ENCODE data around the gene DACH1.

DACH1 gene

DNA sequence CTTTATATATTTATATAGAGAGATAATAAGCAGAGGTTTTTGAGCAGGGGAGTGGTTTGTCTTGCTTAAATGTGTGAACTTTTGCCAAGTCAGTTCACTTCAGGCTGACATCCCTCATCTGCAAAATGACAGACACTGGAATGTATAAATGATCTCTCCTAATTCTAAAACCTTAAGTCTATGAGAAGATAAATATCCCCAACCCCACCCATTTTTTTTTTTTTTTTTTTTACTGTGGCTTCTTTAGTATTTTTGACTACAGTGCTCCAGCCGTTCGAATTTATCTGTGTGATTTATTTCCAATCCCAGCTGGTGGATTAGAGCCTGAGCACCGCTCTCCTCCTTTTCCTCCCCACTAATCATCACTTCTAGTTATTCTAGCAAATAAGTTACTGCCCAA is 234.8 kb downstream of the DACH1 start:
- Histone ChIP-seq H2BK12ac (ENCODE audit: low read length) (no peak overlapping the region), H3K14ac (ENCODE audit: low read length) (no peak overlapping the region), H2AFZ (ENCODE audit: insufficient read depth, low read length, poor library complexity) (no peak overlapping the region), H3K9me3 (ENCODE audit: insufficient read depth, low read depth, low read length) (no peaks in the 10 kb centered on the region), H3K27ac (ENCODE audit: low read depth, low read length) (no peak overlapping the region), H4K91ac (ENCODE audit: low read depth, low read length) (no peak overlapping the region), H4K8ac (ENCODE audit: low read depth, low read length) (no peak overlapping the region), H3K79me2 (ENCODE audit: control insufficient read depth, insufficient read depth, low read length, poor library complexity) (no peaks in the 10 kb centered on the region), H2BK5ac (ENCODE audit: low read depth, low read length, poor library complexity) (no peak overlapping the region), H2AK5ac (ENCODE audit: low read length) (no peak overlapping the region), H3K18ac (ENCODE audit: low read length) (no peak overlapping the region), H4K12ac (ENCODE audit: low read depth, low read length) (no peak overlapping the region), H3K79me1 (ENCODE audit: low read length) (no peaks in the 10 kb centered on the region), H3K27me3 (ENCODE audit: insufficient read depth, low read length) (no peaks in the 10 kb centered on the region), H3K4me3 (ENCODE audit: low read depth, low read length) (no peak overlapping the region), H3K9ac (ENCODE audit: low read length) (no peak overlapping the region), H3K23ac (ENCODE audit: low read length) (no peak overlapping the region), H3K4ac (ENCODE audit: low read depth, low read length) (no peak overlapping the region), H3K4me2 (ENCODE audit: low read length) (no peak overlapping the region), H3K4me1 (ENCODE audit: control insufficient read depth in 1 of 2, insufficient read depth in 2 of 2, low read length in 2 of 2) (no peaks in the 10 kb centered on the region), H3K36me3 (ENCODE audit: control insufficient read depth in 1 of 2, insufficient read depth in 2 of 2, low read length in 2 of 2) (no peaks in the 10 kb centered on the region), H2BK120ac (ENCODE audit: insufficient read depth, low read length, poor library complexity) (no peak overlapping the region)
- WGBS (ENCODE audit: extremely low coverage, insufficient coverage, insufficient read length), result no CpG with 5 or more reads among the region's 3 CpGs
- DNase-seq, result no peak

DNA sequence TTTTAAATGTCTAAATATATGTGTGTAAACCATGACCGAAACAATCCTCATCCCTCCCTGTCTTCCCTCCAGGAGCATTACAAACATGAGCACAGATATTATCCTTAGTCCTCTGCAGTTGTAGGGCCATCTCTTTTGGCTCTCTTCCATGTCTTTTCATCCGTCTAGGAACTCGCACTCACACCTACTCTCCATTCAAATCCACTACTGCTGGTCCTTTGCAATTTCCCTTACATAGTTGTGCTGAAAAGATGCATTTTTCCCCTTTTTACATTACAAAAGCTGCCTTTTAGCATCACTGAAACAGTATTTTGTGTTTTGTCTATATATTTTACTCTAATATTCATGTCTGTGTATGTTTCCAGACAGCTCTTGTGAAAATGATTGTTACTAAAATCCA is 237.8 kb downstream of the DACH1 start:
- no peak for DNase-seq
- Histone ChIP-seq H3K36me3 (ENCODE audit: control insufficient read depth in 1 of 2, insufficient read depth in 2 of 2, low read length in 2 of 2) (no peaks in the 10 kb centered on the region), H3K9ac (ENCODE audit: low read length) (no peak overlapping the region)

GRCh38 chr13:71626421-71627117 is 240.4 kb downstream of the DACH1 start:
- H3K9ac ChIP-seq (ENCODE audit: low read length), result no peak overlapping the region
- no peak overlapping the region for H4K8ac ChIP-seq (ENCODE audit: low read depth, low read length)
- H2BK12ac ChIP-seq (ENCODE audit: low read length), result no peak overlapping the region

More for the DNA sequence above, 237.8 kb downstream of the DACH1 start:
- no peaks in the 10 kb centered on the region for H3K79me2 ChIP-seq (ENCODE audit: control insufficient read depth, insufficient read depth, low read length, poor library complexity)
- H3K27ac ChIP-seq (ENCODE audit: low read depth, low read length), result no peak overlapping the region
- no peaks in the 10 kb centered on the region for H3K27me3 ChIP-seq (ENCODE audit: insufficient read depth, low read length)
- no peak overlapping the region for H2AFZ ChIP-seq (ENCODE audit: insufficient read depth, low read length, poor library complexity)
- no peak overlapping the region for H3K4me2 ChIP-seq (ENCODE audit: low read length)
- H3K4me3 ChIP-seq (ENCODE audit: low read depth, low read length), result no peak overlapping the region
- H2BK120ac ChIP-seq (ENCODE audit: insufficient read depth, low read length, poor library complexity), result no peak overlapping the region
- no peak overlapping the region for H2AK5ac ChIP-seq (ENCODE audit: low read length)
- no peak overlapping the region for H3K23ac ChIP-seq (ENCODE audit: low read length)
- H3K4me1 ChIP-seq (ENCODE audit: control insufficient read depth in 1 of 2, insufficient read depth in 2 of 2, low read length in 2 of 2), result no peaks in the 10 kb centered on the region
- no peak overlapping the region for H2BK5ac ChIP-seq (ENCODE audit: low read depth, low read length, poor library complexity)
- H4K91ac ChIP-seq (ENCODE audit: low read depth, low read length), result no peak overlapping the region
- H3K18ac ChIP-seq (ENCODE audit: low read length), result no peak overlapping the region
- no peak overlapping the region for H4K12ac ChIP-seq (ENCODE audit: low read depth, low read length)
- H3K4ac ChIP-seq (ENCODE audit: low read depth, low read length), result no peak overlapping the region
- no peaks in the 10 kb centered on the region for H3K9me3 ChIP-seq (ENCODE audit: insufficient read depth, low read depth, low read length)
- no peaks in the 10 kb centered on the region for H3K79me1 ChIP-seq (ENCODE audit: low read length)
- WGBS (ENCODE audit: extremely low coverage, insufficient coverage, insufficient read length), result no CpG with 5 or more reads among the region's 3 CpGs
- H2BK12ac ChIP-seq (ENCODE audit: low read length), result no peak overlapping the region
- H3K14ac ChIP-seq (ENCODE audit: low read length), result no peak overlapping the region
- H4K8ac ChIP-seq (ENCODE audit: low read depth, low read length), result no peak overlapping the region

GRCh38 chr13:71625694-71626093 is 241.3 kb downstream of the DACH1 start:
- no peaks in the 10 kb centered on the region for H3K27me3 ChIP-seq (ENCODE audit: insufficient read depth, low read length)
- H3K14ac ChIP-seq (ENCODE audit: low read length), result no peak overlapping the region
- no peaks in the 10 kb centered on the region for H3K4me1 ChIP-seq (ENCODE audit: control insufficient read depth in 1 of 2, insufficient read depth in 2 of 2, low read length in 2 of 2)
- no peak overlapping the region for H3K4ac ChIP-seq (ENCODE audit: low read depth, low read length)
- H2BK5ac ChIP-seq (ENCODE audit: low read depth, low read length, poor library complexity), result no peak overlapping the region
- no peak overlapping the region for H2BK120ac ChIP-seq (ENCODE audit: insufficient read depth, low read length, poor library complexity)
- no peak overlapping the region for H2AFZ ChIP-seq (ENCODE audit: insufficient read depth, low read length, poor library complexity)
- no peak overlapping the region for H3K4me2 ChIP-seq (ENCODE audit: low read length)
- H4K12ac ChIP-seq (ENCODE audit: low read depth, low read length), result no peak overlapping the region
- H3K79me1 ChIP-seq (ENCODE audit: low read length), result no peaks in the 10 kb centered on the region
- H3K18ac ChIP-seq (ENCODE audit: low read length), result no peak overlapping the region
- no peak overlapping the region for H3K4me3 ChIP-seq (ENCODE audit: low read depth, low read length)
- no peak overlapping the region for H3K27ac ChIP-seq (ENCODE audit: low read depth, low read length)
- no peak overlapping the region for H2BK12ac ChIP-seq (ENCODE audit: low read length)
- H4K8ac ChIP-seq (ENCODE audit: low read depth, low read length), result no peak overlapping the region
- H3K9me3 ChIP-seq (ENCODE audit: insufficient read depth, low read depth, low read length), result no peaks in the 10 kb centered on the region
- no peaks in the 10 kb centered on the region for H3K36me3 ChIP-seq (ENCODE audit: control insufficient read depth in 1 of 2, insufficient read depth in 2 of 2, low read length in 2 of 2)
- H3K9ac ChIP-seq (ENCODE audit: low read length), result no peak overlapping the region
- H3K79me2 ChIP-seq (ENCODE audit: control insufficient read depth, insufficient read depth, low read length, poor library complexity), result no peaks in the 10 kb centered on the region
- H4K91ac ChIP-seq (ENCODE audit: low read depth, low read length), result no peak overlapping the region
- no peak overlapping the region for H2AK5ac ChIP-seq (ENCODE audit: low read length)
- no peak overlapping the region for H3K23ac ChIP-seq (ENCODE audit: low read length)
- no peak for DNase-seq

More at GRCh38 chr13:71626421-71627117, 240.4 kb downstream of the DACH1 start:
- Histone ChIP-seq H3K23ac (ENCODE audit: low read length) (no peak overlapping the region), H3K79me2 (ENCODE audit: control insufficient read depth, insufficient read depth, low read length, poor library complexity) (no peaks in the 10 kb centered on the region), H3K14ac (ENCODE audit: low read length) (no peak overlapping the region), H2AFZ (ENCODE audit: insufficient read depth, low read length, poor library complexity) (no peak overlapping the region), H3K9me3 (ENCODE audit: insufficient read depth, low read depth, low read length) (no peaks in the 10 kb centered on the region), H2BK5ac (ENCODE audit: low read depth, low read length, poor library complexity) (no peak overlapping the region), H3K4me3 (ENCODE audit: low read depth, low read length) (no peak overlapping the region), H4K12ac (ENCODE audit: low read depth, low read length) (no peak overlapping the region), H3K4ac (ENCODE audit: low read depth, low read length) (no peak overlapping the region), H3K27ac (ENCODE audit: low read depth, low read length) (no peak overlapping the region), H3K27me3 (ENCODE audit: insufficient read depth, low read length) (no peaks in the 10 kb centered on the region), H3K36me3 (ENCODE audit: control insufficient read depth in 1 of 2, insufficient read depth in 2 of 2, low read length in 2 of 2) (no peaks in the 10 kb centered on the region), H3K18ac (ENCODE audit: low read length) (no peak overlapping the region), H4K91ac (ENCODE audit: low read depth, low read length) (no peak overlapping the region), H2BK120ac (ENCODE audit: insufficient read depth, low read length, poor library complexity) (no peak overlapping the region), H3K4me1 (ENCODE audit: control insufficient read depth in 1 of 2, insufficient read depth in 2 of 2, low read length in 2 of 2) (no peaks in the 10 kb centered on the region), H3K79me1 (ENCODE audit: low read length) (no peaks in the 10 kb centered on the region), H3K4me2 (ENCODE audit: low read length) (no peak overlapping the region), H2AK5ac (ENCODE audit: low read length) (no peak overlapping the region)
- no peak for DNase-seq
- no CpG with 5 or more reads among the region's 4 CpGs for WGBS (ENCODE audit: extremely low coverage, insufficient coverage, insufficient read length)
